Endothelial cell of umbilical vein (primary cell): ENCODE data around the gene MAPK13. TPM values are rescaled to one million over a fixed set of nuclear protein-coding genes. Genes with fewer than 3 reads are reported as not detected.

ENCODE experiments used
- BruUV-seq: library from RNA; stranded (reverse); fragments of 400-500 nt; replicated peaks from 2 replicates; lab custom pipeline; 2021; lab: Mats Ljungman, UMichigan
- CTCF ChIA-PET: fragments of 300-600, 350-600 bp; sonication (Branson Sonifier 250); formaldehyde crosslinking; loops from one replicate; lab custom pipeline; 2021; ENCODE audit warnings: antibody characterized with exemption, inconsistent platforms; lab: Charles Lee
- POLR2A ChIA-PET: fragments of 300-600, 350-600 bp; sonication (Branson Sonifier 250); formaldehyde crosslinking; loops from one replicate; lab custom pipeline; 2021; ENCODE audit warnings: antibody characterized with exemption, inconsistent platforms; lab: Charles Lee
- DNase-seq: peaks from one replicate; pipeline ENCODE4 v3.0.0-alpha.2; 2011; ENCODE audit warnings: low read depth, low spot score
- FAIRE-seq: peaks from 2 replicates; lab custom pipeline; 2011; peaks lifted over from hg19 to GRCh38; lab: Jason Lieb, UNC
- H2AFZ ChIP-seq: 2 replicates; pipeline ENCODE4 v1.6.0; 2012; ENCODE audit warnings: low read depth, low read length, control low read depth, inconsistent platforms
- H3K27ac ChIP-seq: 2 replicates; pipeline ENCODE4 v1.5.1; 2011; ENCODE audit warnings: low read depth, mild to moderate bottlenecking, control low read depth, low read length, moderate library complexity; ENCODE audit not compliant: insufficient read depth
- H3K27me3 ChIP-seq, 2 experiments: 2 replicates each; pipeline versions ENCODE4 v1.6.0 to v1.6.1; 2011; ENCODE audit warnings: low read length in 2 of 2, mixed read lengths in 1 of 2; ENCODE audit not compliant: control insufficient read depth in 2 of 2, insufficient read depth in 2 of 2
- H3K36me3 ChIP-seq, 2 experiments: 2 replicates in 1 of 2; 3 replicates in 1 of 2; pipeline ENCODE4 v1.5.1; 2011; ENCODE audit warnings: low read length in 2 of 2, mild to moderate bottlenecking in 1 of 2, moderate library complexity in 1 of 2; ENCODE audit not compliant: control insufficient read depth in 2 of 2, insufficient read depth in 2 of 2; ENCODE audit errors: extremely low read depth in 1 of 2
- H3K4me1 ChIP-seq: 3 replicates; pipeline ENCODE4 v1.5.1; 2011; ENCODE audit warnings: mild to moderate bottlenecking, low read length; ENCODE audit not compliant: control insufficient read depth, insufficient read depth; ENCODE audit errors: extremely low read depth
- H3K4me2 ChIP-seq: 2 replicates; pipeline ENCODE4 v1.6.1; 2011; ENCODE audit warnings: low read length, control low read depth, mixed read lengths; ENCODE audit not compliant: insufficient read depth
- H3K4me3 ChIP-seq, 3 experiments: fragments of 200-600 bp in 1 of 3; sonication (generic), shearing (Covaris generic) in 1 of 3; replicated peaks in 1 of 3; 2 replicates each; pipeline ENCODE4 v1.5.1; 2011 to 2016; ENCODE audit warnings: control low read depth in 3 of 3, low read length in 3 of 3, mild to moderate bottlenecking in 2 of 3, inconsistent platforms in 1 of 3, low read depth in 1 of 3, moderate library complexity in 1 of 3; ENCODE audit not compliant: insufficient read depth in 1 of 3
- H3K79me2 ChIP-seq: 2 replicates; pipeline ENCODE4 v1.6.0; 2012; ENCODE audit warnings: low read length, inconsistent platforms; ENCODE audit not compliant: control insufficient read depth, insufficient read depth
- H3K9ac ChIP-seq: replicated peaks from 2 replicates; pipeline ENCODE3; 2011; ENCODE audit warnings: low read length, control low read depth; ENCODE audit not compliant: insufficient read depth; ENCODE audit errors: extremely low read depth
- H3K9me1 ChIP-seq: replicated peaks from 3 replicates; pipeline ENCODE4 v1.6.0; 2011; ENCODE audit warnings: mild to moderate bottlenecking, low read length; ENCODE audit not compliant: control insufficient read depth, insufficient read depth; ENCODE audit errors: extremely low read depth
- H3K9me3 ChIP-seq: replicated peaks from 2 replicates; pipeline ENCODE4 v1.5.1; 2012; ENCODE audit warnings: low read length, inconsistent platforms; ENCODE audit not compliant: control insufficient read depth, insufficient read depth
- H4K20me1 ChIP-seq: replicated peaks from 2 replicates; pipeline ENCODE3; 2011; ENCODE audit warnings: mild to moderate bottlenecking, low read length; ENCODE audit not compliant: control insufficient read depth, insufficient read depth; ENCODE audit errors: extremely low read depth
- EZH2 ChIP-seq: IDR thresholded peaks from 2 replicates; pipeline ENCODE4 v1.6.1; 2012; ENCODE audit warnings: borderline replicate concordance, low read depth, mild to moderate bottlenecking, moderate library complexity, low read length, inconsistent platforms; ENCODE audit not compliant: severe bottlenecking
- FOS ChIP-seq: IDR thresholded peaks from 2 replicates; pipeline ENCODE4 v1.6.1; 2011; ENCODE audit warnings: mild to moderate bottlenecking, low read length, moderate library complexity, borderline replicate concordance; ENCODE audit not compliant: insufficient read depth
- GATA2 ChIP-seq: IDR thresholded peaks from 2 replicates; pipeline ENCODE4 v1.7.0; 2011; ENCODE audit warnings: low read depth, mild to moderate bottlenecking, moderate library complexity, mixed read lengths, low read length; ENCODE audit not compliant: insufficient read length, insufficient read depth
- JUN ChIP-seq: IDR thresholded peaks from 2 replicates; pipeline ENCODE4 v1.6.1; 2011; ENCODE audit warnings: borderline replicate concordance, low read depth; ENCODE audit not compliant: insufficient read length, insufficient read depth
- MYC ChIP-seq: IDR thresholded peaks from one replicate; pipeline ENCODE4 v1.6.1; 2011; ENCODE audit warnings: mild to moderate bottlenecking, low read depth, low read length
- POLR2A ChIP-seq: IDR thresholded peaks from 2 replicates; pipeline ENCODE4 v1.6.1; 2012; ENCODE audit warnings: low read depth, mild to moderate bottlenecking, control low read depth, low read length
- POLR2AphosphoS5 ChIP-seq: IDR thresholded peaks from 2 replicates; pipeline ENCODE4 v1.6.1; 2012; ENCODE audit warnings: low read depth, mild to moderate bottlenecking, control low read depth, low read length, moderate library complexity; ENCODE audit not compliant: insufficient read depth
- dilution Hi-C: fragments of 300-500 bp; cut with MboI; formaldehyde crosslinking; loops from one replicate; pipeline ENCODE4 v1.15.0; 2019; ENCODE audit warnings: low sequenced_read_pairs; ENCODE audit not compliant: extremely low pct_ligation_motif_present
- intact Hi-C: fragments of 100-400 bp; cut with micrococcal nuclease; formaldehyde crosslinking; loops from one replicate; pipeline ENCODE4 v1.10.0; 2022
- polyA plus RNA-seq, 4 experiments: library from polyadenylated mRNA; depleted of rRNA in 3 of 4; stranded (reverse) in 3 of 4; unstranded in 1 of 4; fragments of >200 nt; gene quantifications; 2 replicates each; pipeline versions ENCODE4 v1.2.1 to v1.2.3, GENCODE V29; 2011 to 2012; ENCODE audit warnings: missing spikeins in 1 of 4
- total RNA-seq: library from RNA; stranded (reverse); gene quantifications from 2 replicates; pipeline ENCODE4 v1.2.3, GENCODE V29; 2021
- TF ChIP-seq, protein P1 (sequence below), 2 donors: IDR thresholded peaks; 1 replicate in 1 of 2; 2 replicates in 1 of 2; pipeline ENCODE4 v1.5.1; 2011; ENCODE audit warnings: low read length in 2 of 2, mild to moderate bottlenecking in 2 of 2, moderate library complexity in 2 of 2, control low read depth in 1 of 2, inconsistent platforms in 1 of 2, low read depth in 1 of 2; ENCODE audit not compliant: insufficient read depth in 1 of 2; ENCODE audit errors: extremely low read depth in 1 of 2
- TF ChIP-seq, protein P2 (sequence below): IDR thresholded peaks from 2 replicates; pipeline ENCODE4 v1.6.1; 2011; ENCODE audit not compliant: insufficient read depth, insufficient read length

MAPK13 gene
- total and polyA plus RNA-seq, 2 donors (not counting 3 experiments of a cell fraction or from before 2014, with no cell fraction given) = 9.0 to 11.6 TPM

DNA sequence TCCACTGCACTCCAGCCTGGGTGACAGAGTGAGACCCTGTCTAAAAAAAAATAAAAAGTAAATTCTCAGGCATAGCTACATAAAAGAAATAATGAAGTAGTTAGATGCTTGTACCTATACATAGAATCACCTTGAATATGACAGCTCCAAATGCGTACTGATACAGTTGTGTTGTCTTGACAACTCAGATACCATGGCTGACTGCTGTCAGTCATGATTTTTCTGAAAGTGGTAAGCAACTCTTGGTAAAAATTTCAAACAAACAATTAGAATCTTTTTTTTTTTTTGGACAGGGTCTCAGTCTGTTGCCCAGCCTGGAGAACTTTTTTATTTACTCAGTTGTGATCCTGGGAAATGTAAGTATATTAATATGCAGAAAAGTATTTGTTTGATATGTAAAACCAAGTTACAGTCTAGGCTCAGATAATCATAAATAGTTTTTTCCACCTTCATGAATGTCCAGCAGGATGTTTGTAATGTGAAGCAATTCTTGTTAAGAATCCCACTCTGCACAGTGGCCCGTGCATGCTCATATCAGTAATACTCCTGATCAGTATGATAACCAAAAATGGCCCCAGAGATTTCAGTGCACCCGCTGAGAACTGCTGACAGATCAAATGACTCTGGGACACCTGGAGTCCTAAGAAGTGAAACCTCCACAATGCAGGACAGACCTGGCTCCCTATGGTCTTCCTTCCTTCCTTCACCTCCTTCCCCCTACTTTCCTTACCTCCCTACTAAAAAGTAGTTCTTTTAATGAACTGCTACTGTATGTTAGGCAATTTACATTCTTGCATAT, 14.0 kb upstream of the MAPK13 start:
- Histone ChIP-seq H3K9ac (no peak overlapping the region), H4K20me1 (no peaks in the 10 kb centered on the region), H3K9me1 (no peaks in the 10 kb centered on the region), H3K36me3 (peaks cover 2 to 3% of the 10 kb centered on the region in 2 experiments), H3K79me2 (no peaks in the 10 kb centered on the region), H3K27ac (no peak overlapping the region), H3K4me3 (no peak overlapping the region), H3K4me1 (peaks cover 11% of the 10 kb centered on the region), H3K27me3 (no peaks in the 10 kb centered on the region), H3K9me3 (no peaks in the 10 kb centered on the region), H2AFZ (no peak overlapping the region), H3K4me2 (no peak overlapping the region)
- TF ChIP-seq MYC = no peak
- TF ChIP-seq FOS = no peak
- no peak for TF ChIP-seq POLR2AphosphoS5
- no peak for TF ChIP-seq JUN
- TF ChIP-seq, protein P1, sequence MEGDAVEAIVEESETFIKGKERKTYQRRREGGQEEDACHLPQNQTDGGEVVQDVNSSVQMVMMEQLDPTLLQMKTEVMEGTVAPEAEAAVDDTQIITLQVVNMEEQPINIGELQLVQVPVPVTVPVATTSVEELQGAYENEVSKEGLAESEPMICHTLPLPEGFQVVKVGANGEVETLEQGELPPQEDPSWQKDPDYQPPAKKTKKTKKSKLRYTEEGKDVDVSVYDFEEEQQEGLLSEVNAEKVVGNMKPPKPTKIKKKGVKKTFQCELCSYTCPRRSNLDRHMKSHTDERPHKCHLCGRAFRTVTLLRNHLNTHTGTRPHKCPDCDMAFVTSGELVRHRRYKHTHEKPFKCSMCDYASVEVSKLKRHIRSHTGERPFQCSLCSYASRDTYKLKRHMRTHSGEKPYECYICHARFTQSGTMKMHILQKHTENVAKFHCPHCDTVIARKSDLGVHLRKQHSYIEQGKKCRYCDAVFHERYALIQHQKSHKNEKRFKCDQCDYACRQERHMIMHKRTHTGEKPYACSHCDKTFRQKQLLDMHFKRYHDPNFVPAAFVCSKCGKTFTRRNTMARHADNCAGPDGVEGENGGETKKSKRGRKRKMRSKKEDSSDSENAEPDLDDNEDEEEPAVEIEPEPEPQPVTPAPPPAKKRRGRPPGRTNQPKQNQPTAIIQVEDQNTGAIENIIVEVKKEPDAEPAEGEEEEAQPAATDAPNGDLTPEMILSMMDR (IDR thresholded peaks at IDR 0.05; ENCODE audit: extremely low read depth in 1 of 2, insufficient read depth in 1 of 2, low read depth in 1 of 2, low read length in 2 of 2) = no peak
- TF ChIP-seq, protein P2, sequence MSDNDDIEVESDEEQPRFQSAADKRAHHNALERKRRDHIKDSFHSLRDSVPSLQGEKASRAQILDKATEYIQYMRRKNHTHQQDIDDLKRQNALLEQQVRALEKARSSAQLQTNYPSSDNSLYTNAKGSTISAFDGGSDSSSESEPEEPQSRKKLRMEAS = no peak
- no peak for TF ChIP-seq POLR2A
- TF ChIP-seq GATA2 = no peak
- no peak for TF ChIP-seq EZH2
- no peak for DNase-seq
- no peak for FAIRE-seq
- dilution Hi-C loops = no loop called here
- intact Hi-C loops = no loop called here
- ChIA-PET CTCF (no interaction called here), POLR2A (no interaction called here)
- BruUV-seq = no TSS peak
